Choroid plexus epithelial cell (primary cell): ENCODE data around the gene IFIH1.

Experiments used
- DNase-seq: peaks from one replicate; pipeline ENCODE4 v3.0.0-alpha.2; 2010; ENCODE audit warnings: low read depth
- H3K4me3 ChIP-seq: 2 replicates; pipeline ENCODE4 v1.5.1; 2011; ENCODE audit warnings: low read depth, mild to moderate bottlenecking, control low read depth, low read length, moderate library complexity
- CTCF ChIP-seq: conservative IDR thresholded peaks from 2 replicates; pipeline ENCODE4 v1.5.1; 2011; ENCODE audit warnings: low read depth, mild to moderate bottlenecking, control low read depth, inconsistent platforms, low read length, moderate library complexity

The IFIH1 gene

DNA sequence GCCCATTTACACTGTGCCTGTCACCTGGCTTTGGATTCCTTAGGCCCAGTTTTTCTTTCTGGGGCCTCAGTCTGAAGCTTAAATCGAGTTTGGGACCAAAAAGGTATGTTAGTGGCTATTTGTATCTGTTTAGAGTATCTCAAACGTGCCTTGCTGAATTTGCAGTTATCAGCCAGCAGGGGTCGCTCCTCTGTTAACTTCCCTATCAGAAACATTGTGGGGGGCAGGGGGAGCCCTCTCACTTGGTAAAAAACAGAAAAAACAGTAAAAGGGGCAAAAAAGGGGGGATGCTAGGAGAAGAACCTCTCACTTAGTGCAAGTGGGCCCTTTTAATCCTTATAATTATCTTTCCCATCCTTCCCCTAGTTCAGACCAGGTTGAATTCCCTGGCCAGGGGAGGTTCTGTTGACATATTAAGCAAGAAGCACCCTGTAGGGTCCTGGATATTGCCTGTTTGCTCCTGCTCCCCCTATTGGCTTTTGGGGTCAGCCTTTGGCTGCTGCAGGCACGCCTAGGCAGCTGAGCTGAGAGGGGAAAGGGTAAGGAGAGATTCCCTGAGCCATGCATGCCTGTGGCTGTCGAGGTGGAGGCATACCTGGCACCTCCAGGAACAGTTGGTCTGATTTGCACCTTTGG is 8.8 kb upstream of the IFIH1 start:
- H3K4me3 ChIP-seq, result no peak overlapping the region
- TF ChIP-seq CTCF, result peak; percentile 69
- DNase-seq, result peak; percentile 24

DNA sequence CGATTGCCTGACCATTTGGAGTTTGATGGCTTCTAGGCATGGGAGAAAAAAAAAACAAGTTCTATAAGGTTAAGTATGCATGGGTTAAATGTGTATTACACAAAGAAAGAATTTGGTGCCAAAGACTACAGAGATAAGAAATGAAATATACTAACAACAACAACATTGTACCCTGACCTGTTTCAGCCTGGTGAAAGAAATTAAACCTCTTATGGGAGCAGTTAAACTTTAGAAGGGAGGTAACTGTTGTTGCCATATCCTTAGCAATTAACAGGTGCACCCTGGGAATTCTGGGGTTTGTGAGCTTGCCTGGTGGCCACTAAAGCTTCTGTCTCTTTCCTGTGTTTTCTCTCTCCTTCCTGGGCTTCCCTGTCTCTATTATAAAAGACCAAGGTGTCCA is 6.5 kb upstream of the IFIH1 start:
- DNase-seq, result no peak
- no peak for TF ChIP-seq CTCF
- no peak overlapping the region for H3K4me3 ChIP-seq

- TF ChIP-seq CTCF, result no peak
- DNase-seq, result no peak
- H3K4me3 ChIP-seq, result no peak overlapping the region
These were observed 2.5 kb upstream of the IFIH1 start for GRCh38 chr2:162320864-162321517.

DNA sequence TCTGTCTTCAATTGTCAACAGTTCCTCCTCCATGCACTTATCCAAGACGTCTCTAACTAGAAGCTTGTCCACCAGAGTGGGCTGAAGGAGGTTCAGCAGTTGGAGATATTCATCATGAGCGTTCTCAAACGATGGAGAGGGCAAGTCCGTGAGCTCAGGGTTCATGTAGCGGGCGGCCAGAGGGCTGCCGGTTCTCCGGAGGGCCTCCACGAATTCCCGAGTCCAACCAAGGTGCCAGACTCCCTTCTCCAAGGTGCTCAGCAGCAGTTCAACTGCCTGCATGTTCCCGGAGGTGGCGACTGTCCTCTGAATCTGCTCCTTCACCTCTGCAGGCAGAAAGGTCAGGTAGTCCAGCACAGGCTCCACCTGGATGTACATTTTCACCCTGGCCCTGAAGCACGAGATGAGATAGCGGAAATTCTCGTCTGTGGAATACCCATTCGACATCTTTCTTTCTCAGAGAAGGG is 590 bp downstream of the IFIH1 start:
- DNase-seq, result no peak
- no peak for TF ChIP-seq CTCF
- H3K4me3 ChIP-seq, result peak overlapping the region; percentile 81

GRCh38 chr2:162317058-162317742 is 1.3 kb downstream of the IFIH1 start:
- DNase-seq, result no peak
- TF ChIP-seq CTCF, result no peak
- peak overlapping the region; percentile 81 for H3K4me3 ChIP-seq

GRCh38 chr2:162316590-162316989 is 1.9 kb downstream of the IFIH1 start:
- no peak overlapping the region for H3K4me3 ChIP-seq
- DNase-seq, result no peak
- TF ChIP-seq CTCF, result no peak
